ENCODE data around the gene SLC5A5. TPM values are rescaled to one million over a fixed set of nuclear protein-coding genes. Genes with fewer than 3 reads are reported as not detected.
"Not testable (repeated sequence)": the region's sequence is repeated elsewhere in the genome, so short reads cannot be mapped to it uniquely, and the experiment has no call there.

SLC5A5 gene
- total RNA-seq, 2 donors from 2014 or later: 0.65 to 1.4 TPM

- Mint-ChIP-seq H3K4me1 (no peaks in the 10 kb centered on the region), H3K36me3 (ENCODE audit: low read depth) (no peaks in the 10 kb centered on the region), H3K4me3 (no peak overlapping the region), H3K27me3 (no peaks in the 10 kb centered on the region), H3K27ac (no peak overlapping the region), H3K9me3 (no peaks in the 10 kb centered on the region)
- no peak for ATAC-seq (replicated peaks)
These were observed 44.3 kb downstream of the SLC5A5 start for GRCh38 chr19:17915940-17916593.

- H3K4me3 Mint-ChIP-seq; H3K4me1 Mint-ChIP-seq; H3K9me3 Mint-ChIP-seq; H3K27me3 Mint-ChIP-seq; H3K36me3 Mint-ChIP-seq (ENCODE audit: low read depth); ATAC-seq (replicated peaks); H3K27ac Mint-ChIP-seq: not testable (repeated sequence)
These were observed 46.4 kb downstream of the SLC5A5 start for GRCh38 chr19:17918151-17918550.

- H3K27me3 Mint-ChIP-seq; H3K9me3 Mint-ChIP-seq; H3K27ac Mint-ChIP-seq; H3K4me3 Mint-ChIP-seq; H3K36me3 Mint-ChIP-seq (ENCODE audit: low read depth); H3K4me1 Mint-ChIP-seq; ATAC-seq (replicated peaks): not testable (repeated sequence)
These were observed 47.4 kb downstream of the SLC5A5 start for GRCh38 chr19:17919122-17919521.

- Mint-ChIP-seq H3K4me3 (no peak overlapping the region), H3K36me3 (ENCODE audit: low read depth) (no peaks in the 10 kb centered on the region), H3K4me1 (no peaks in the 10 kb centered on the region), H3K27me3 (no peaks in the 10 kb centered on the region), H3K9me3 (no peaks in the 10 kb centered on the region), H3K27ac (no peak overlapping the region)
- ATAC-seq (replicated peaks): no peak
These were observed 48.8 kb downstream of the SLC5A5 start for GRCh38 chr19:17920527-17920926.

GRCh38 chr19:17922138-17922537 is 50.4 kb downstream of the SLC5A5 start:
- Mint-ChIP-seq H3K9me3 (no peaks in the 10 kb centered on the region), H3K36me3 (ENCODE audit: low read depth) (no peaks in the 10 kb centered on the region), H3K27me3 (no peaks in the 10 kb centered on the region), H3K27ac (no peak overlapping the region), H3K4me1 (no peaks in the 10 kb centered on the region), H3K4me3 (no peak overlapping the region)
- ATAC-seq (replicated peaks): no peak

GRCh38 chr19:17926044-17926443 is 54.3 kb downstream of the SLC5A5 start:
- Mint-ChIP-seq H3K4me1 (no peaks in the 10 kb centered on the region), H3K27ac (no peak overlapping the region), H3K9me3 (no peaks in the 10 kb centered on the region), H3K27me3 (no peaks in the 10 kb centered on the region), H3K4me3 (no peak overlapping the region), H3K36me3 (ENCODE audit: low read depth) (no peaks in the 10 kb centered on the region)
- ATAC-seq (replicated peaks): no peak

- no peaks in the 10 kb centered on the region for H3K27me3 Mint-ChIP-seq
- H3K27ac Mint-ChIP-seq: peak overlapping the region; percentile 22
- peak; percentile 45 for ATAC-seq (replicated peaks)
- H3K4me1 Mint-ChIP-seq: peaks cover 4% of the 10 kb centered on the region
- no peaks in the 10 kb centered on the region for H3K9me3 Mint-ChIP-seq
- peak overlapping the region; percentile 38 for H3K4me3 Mint-ChIP-seq
- H3K36me3 Mint-ChIP-seq (ENCODE audit: low read depth): no peaks in the 10 kb centered on the region
These were observed 57.3 kb downstream of the SLC5A5 start for GRCh38 chr19:17929056-17929455.

- H3K27ac Mint-ChIP-seq: peak overlapping the region; percentile 98
- H3K9me3 Mint-ChIP-seq: no peaks in the 10 kb centered on the region
- ATAC-seq (replicated peaks): no peak
These were observed 59.9 kb downstream of the SLC5A5 start for GRCh38 chr19:17931532-17932191.

GRCh38 chr19:17932485-17933338 is 61.0 kb downstream of the SLC5A5 start, which contains the start of gene CCDC124:
TSS of gene CCDC124 (plus strand) at chr19:17933015. CDS start at chr19:17936421, 3,406 bp downstream.
- Mint-ChIP-seq H3K27ac (peak within 1 kb of the TSS; percentile 98), H3K27me3 (no peaks in the 10 kb centered on the region), H3K4me1 (peaks cover 4% of the 10 kb centered on the region), H3K4me3 (peak within 1 kb of the TSS; percentile 92), H3K9me3 (no peaks in the 10 kb centered on the region), H3K36me3 (ENCODE audit: low read depth) (peaks cover 11% of the 10 kb centered on the region)
- peak; percentile 96 for ATAC-seq (replicated peaks)

More at GRCh38 chr19:17931532-17932191, 59.9 kb downstream of the SLC5A5 start:
- no peaks in the 10 kb centered on the region for H3K27me3 Mint-ChIP-seq
- peak overlapping the region; percentile 92 for H3K4me3 Mint-ChIP-seq
- H3K36me3 Mint-ChIP-seq (ENCODE audit: low read depth): peaks cover 10% of the 10 kb centered on the region
- H3K4me1 Mint-ChIP-seq: peaks cover 4% of the 10 kb centered on the region

GRCh38 chr19:17933414-17934129 is 61.8 kb downstream of the SLC5A5 start:
- Mint-ChIP-seq H3K36me3 (ENCODE audit: low read depth) (peaks cover 18% of the 10 kb centered on the region), H3K27ac (peak overlapping the region; percentile 98), H3K27me3 (no peaks in the 10 kb centered on the region), H3K4me1 (peaks cover 4% of the 10 kb centered on the region), H3K4me3 (peak overlapping the region; percentile 92), H3K9me3 (no peaks in the 10 kb centered on the region)
- no peak for ATAC-seq (replicated peaks)

GRCh38 chr19:17936379-17936778 is 64.6 kb downstream of the SLC5A5 start:
- Mint-ChIP-seq H3K27me3 (no peaks in the 10 kb centered on the region), H3K4me1 (peaks cover 4% of the 10 kb centered on the region), H3K27ac (no peak overlapping the region)

GRCh38 chr19:17937371-17937900 is 65.7 kb downstream of the SLC5A5 start:
- no peak overlapping the region for H3K4me3 Mint-ChIP-seq
- peaks cover 47% of the 10 kb centered on the region for H3K36me3 Mint-ChIP-seq (ENCODE audit: low read depth)
- no peak for ATAC-seq (replicated peaks)
- peaks cover 4% of the 10 kb centered on the region for H3K4me1 Mint-ChIP-seq
- H3K9me3 Mint-ChIP-seq: no peaks in the 10 kb centered on the region
- no peaks in the 10 kb centered on the region for H3K27me3 Mint-ChIP-seq
- no peak overlapping the region for H3K27ac Mint-ChIP-seq

More at GRCh38 chr19:17936379-17936778, 64.6 kb downstream of the SLC5A5 start:
- H3K4me3 Mint-ChIP-seq: no peak overlapping the region
- no peak for ATAC-seq (replicated peaks)
- no peaks in the 10 kb centered on the region for H3K9me3 Mint-ChIP-seq
- peaks cover 43% of the 10 kb centered on the region for H3K36me3 Mint-ChIP-seq (ENCODE audit: low read depth)

GRCh38 chr19:17938092-17938845 is 66.5 kb downstream of the SLC5A5 start:
- H3K4me1 Mint-ChIP-seq: peaks cover 4% of the 10 kb centered on the region
- H3K27me3 Mint-ChIP-seq: no peaks in the 10 kb centered on the region
- no peak overlapping the region for H3K4me3 Mint-ChIP-seq
- peaks cover 47% of the 10 kb centered on the region for H3K36me3 Mint-ChIP-seq (ENCODE audit: low read depth)
- no peak overlapping the region for H3K27ac Mint-ChIP-seq
- H3K9me3 Mint-ChIP-seq: no peaks in the 10 kb centered on the region
- ATAC-seq (replicated peaks): peak; percentile 100

Measured in activated T-helper 17 cell treated with anti-CD3 and anti-CD28 coated beads, Interleukin-2, amount 50 U/mL, for 72 hours (primary cell).